ENCODE results near the gene SCUBE1.

Gene SCUBE1

DNA sequence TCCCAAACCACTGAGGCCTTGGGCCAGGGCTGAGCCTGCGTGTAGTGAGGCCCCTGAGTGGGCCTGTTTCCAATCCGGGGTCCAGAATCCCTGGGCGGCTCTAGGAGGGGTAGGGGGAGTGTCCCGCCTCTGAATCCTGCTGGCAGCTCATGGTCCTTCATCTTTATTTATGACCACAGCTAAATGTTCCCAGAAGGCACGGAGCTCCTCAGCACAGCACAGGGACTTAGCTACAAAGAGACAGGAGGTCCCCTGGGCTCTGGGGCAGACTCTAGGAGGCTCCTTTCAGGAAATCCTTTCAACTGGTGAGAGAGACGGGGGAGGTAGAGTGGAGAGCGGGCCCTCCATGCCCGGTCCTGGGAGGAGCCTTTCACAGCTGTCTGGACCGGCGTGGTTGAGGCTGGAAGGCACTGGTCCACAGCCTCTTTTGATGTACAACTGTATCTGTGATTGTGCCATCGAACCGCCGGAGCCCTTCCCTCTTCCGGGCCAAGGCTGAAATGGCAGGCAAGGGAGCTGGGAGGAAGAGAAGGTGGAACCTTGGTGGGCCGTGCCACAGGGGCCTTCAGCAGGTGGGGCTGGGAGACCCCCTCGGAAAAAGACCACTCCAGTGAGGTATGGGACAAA, 46.8 kb downstream of the SCUBE1 start:
- H3K4me3 ChIP-seq (ENCODE audit: low read depth, low read length) = no peak overlapping the region
- TF ChIP-seq, protein P1, sequence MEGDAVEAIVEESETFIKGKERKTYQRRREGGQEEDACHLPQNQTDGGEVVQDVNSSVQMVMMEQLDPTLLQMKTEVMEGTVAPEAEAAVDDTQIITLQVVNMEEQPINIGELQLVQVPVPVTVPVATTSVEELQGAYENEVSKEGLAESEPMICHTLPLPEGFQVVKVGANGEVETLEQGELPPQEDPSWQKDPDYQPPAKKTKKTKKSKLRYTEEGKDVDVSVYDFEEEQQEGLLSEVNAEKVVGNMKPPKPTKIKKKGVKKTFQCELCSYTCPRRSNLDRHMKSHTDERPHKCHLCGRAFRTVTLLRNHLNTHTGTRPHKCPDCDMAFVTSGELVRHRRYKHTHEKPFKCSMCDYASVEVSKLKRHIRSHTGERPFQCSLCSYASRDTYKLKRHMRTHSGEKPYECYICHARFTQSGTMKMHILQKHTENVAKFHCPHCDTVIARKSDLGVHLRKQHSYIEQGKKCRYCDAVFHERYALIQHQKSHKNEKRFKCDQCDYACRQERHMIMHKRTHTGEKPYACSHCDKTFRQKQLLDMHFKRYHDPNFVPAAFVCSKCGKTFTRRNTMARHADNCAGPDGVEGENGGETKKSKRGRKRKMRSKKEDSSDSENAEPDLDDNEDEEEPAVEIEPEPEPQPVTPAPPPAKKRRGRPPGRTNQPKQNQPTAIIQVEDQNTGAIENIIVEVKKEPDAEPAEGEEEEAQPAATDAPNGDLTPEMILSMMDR (IDR thresholded peaks at IDR 0.05; ENCODE audit: low read depth, low read length) = no peak

- H3K4me3 ChIP-seq (ENCODE audit: low read depth, low read length) = no peak overlapping the region
- TF ChIP-seq, protein P1 (IDR thresholded peaks at IDR 0.05; ENCODE audit: low read depth, low read length) = no peak
These were observed 47.5 kb downstream of the SCUBE1 start for GRCh38 chr22:43295660-43296059.

GRCh38 chr22:43295173-43295572, 48.0 kb downstream of the SCUBE1 start:
- TF ChIP-seq, protein P1 (IDR thresholded peaks at IDR 0.05; ENCODE audit: low read depth, low read length) = no peak
- no peak overlapping the region for H3K4me3 ChIP-seq (ENCODE audit: low read depth, low read length)

- TF ChIP-seq, protein P1 (IDR thresholded peaks at IDR 0.05; ENCODE audit: low read depth, low read length) = no peak
- H3K4me3 ChIP-seq (ENCODE audit: low read depth, low read length) = no peak overlapping the region
These were observed 49.3 kb downstream of the SCUBE1 start for GRCh38 chr22:43293655-43294392.

DNA sequence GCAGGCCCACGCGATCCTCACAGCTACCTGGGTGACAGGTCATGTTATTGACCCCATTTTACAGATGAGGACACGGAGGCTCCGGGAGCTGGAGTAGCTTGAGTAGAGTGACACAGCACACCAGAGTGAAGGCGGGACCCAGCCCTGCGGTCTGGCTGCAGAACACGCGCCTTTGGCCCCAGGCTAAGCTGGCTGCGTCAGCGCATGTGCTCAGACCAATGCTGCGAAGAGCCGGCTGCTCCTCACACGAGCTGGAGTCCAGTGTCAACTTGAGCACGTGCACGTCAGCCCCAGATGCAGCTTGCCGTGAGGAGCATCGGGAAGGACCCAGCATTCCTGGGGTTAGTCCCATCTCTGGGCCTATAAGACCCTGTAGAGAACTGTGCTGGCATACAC, 49.9 kb downstream of the SCUBE1 start:
- TF ChIP-seq, protein P1 (IDR thresholded peaks at IDR 0.05; ENCODE audit: low read depth, low read length) = no peak

DNA sequence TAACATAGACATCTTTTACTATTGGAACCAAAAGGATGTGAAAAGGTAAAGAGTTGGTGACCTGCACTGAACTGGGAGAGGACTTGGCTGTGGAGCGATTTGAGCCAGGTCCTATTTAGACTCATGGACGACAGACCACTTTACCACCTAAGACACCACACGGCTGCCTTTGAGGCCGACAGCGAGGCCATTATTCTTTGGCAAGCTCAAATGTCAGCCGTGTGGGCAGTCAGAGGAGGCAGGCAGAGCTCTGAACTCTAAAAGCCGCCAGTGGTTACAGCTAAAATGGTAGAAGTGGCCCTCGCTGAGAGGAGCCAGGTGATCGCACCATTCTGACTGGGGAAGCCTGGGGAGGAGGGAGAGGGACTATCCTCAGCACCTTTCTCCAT, 50.5 kb downstream of the SCUBE1 start:
- H3K4me3 ChIP-seq (ENCODE audit: low read depth, low read length) = no peak overlapping the region

More for the DNA sequence above, 49.9 kb downstream of the SCUBE1 start:
- H3K4me3 ChIP-seq (ENCODE audit: low read depth, low read length) = no peak overlapping the region

GRCh38 chr22:43291381-43291780, 51.8 kb downstream of the SCUBE1 start:
- TF ChIP-seq, protein P1 (IDR thresholded peaks at IDR 0.05; ENCODE audit: low read depth, low read length) = no peak
- no peak overlapping the region for H3K4me3 ChIP-seq (ENCODE audit: low read depth, low read length)

More for the DNA sequence above, 50.5 kb downstream of the SCUBE1 start:
- TF ChIP-seq, protein P1 (IDR thresholded peaks at IDR 0.05; ENCODE audit: low read depth, low read length) = no peak
